Measurements from ENCODE around the gene NQO2.

DNA sequence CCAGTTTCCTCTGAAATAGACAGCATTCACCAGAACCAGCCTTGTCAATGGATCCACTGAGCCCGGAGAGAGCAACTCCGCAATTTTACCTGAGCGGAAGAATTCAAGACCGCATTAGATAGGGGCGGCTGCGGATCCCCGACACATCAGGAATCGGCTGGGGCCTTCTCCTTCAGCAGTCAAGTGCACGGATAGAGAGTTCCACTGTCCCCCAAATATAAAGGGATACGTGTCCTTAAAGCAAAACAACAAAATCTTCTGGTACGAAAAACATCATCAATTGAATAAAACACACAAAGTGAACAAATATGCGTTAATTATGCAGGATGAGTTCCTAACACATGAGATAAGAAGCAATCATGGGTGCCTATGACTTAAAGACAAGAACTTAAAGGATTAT is 46.6 kb upstream of the NQO2 start:
- no peak for TF ChIP-seq POLR2AphosphoS5 (IDR thresholded peaks at IDR 0.05; ENCODE audit: low read depth, low read length)
- TF ChIP-seq, protein P1, sequence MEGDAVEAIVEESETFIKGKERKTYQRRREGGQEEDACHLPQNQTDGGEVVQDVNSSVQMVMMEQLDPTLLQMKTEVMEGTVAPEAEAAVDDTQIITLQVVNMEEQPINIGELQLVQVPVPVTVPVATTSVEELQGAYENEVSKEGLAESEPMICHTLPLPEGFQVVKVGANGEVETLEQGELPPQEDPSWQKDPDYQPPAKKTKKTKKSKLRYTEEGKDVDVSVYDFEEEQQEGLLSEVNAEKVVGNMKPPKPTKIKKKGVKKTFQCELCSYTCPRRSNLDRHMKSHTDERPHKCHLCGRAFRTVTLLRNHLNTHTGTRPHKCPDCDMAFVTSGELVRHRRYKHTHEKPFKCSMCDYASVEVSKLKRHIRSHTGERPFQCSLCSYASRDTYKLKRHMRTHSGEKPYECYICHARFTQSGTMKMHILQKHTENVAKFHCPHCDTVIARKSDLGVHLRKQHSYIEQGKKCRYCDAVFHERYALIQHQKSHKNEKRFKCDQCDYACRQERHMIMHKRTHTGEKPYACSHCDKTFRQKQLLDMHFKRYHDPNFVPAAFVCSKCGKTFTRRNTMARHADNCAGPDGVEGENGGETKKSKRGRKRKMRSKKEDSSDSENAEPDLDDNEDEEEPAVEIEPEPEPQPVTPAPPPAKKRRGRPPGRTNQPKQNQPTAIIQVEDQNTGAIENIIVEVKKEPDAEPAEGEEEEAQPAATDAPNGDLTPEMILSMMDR (IDR thresholded peaks at IDR 0.05): no peak

All from Panc1 (cell line).